Type B pancreatic cell (in vitro differentiated cells): ENCODE measurements around the gene AP2S1. TPM values are rescaled to one million over a fixed set of nuclear protein-coding genes. Genes with fewer than 3 reads are reported as not detected.
A peak's percentile ranks its signal among the peaks of the same experiment; 100 is the strongest.

Experiments
- DNase-seq: peaks from one replicate; pipeline ENCODE4 v3.0.0; 2021; ENCODE audit warnings: mixed read lengths; ENCODE audit not compliant: unreplicated experiment; ENCODE audit errors: extremely low spot score
- H3K27ac Mint-ChIP-seq: 2 replicates; pipeline ENCODE4 v1.8.0; 2021; ENCODE audit warnings: mild to moderate bottlenecking, mixed read lengths
- H3K27me3 Mint-ChIP-seq: 2 replicates; pipeline ENCODE4 v1.8.0; 2021; ENCODE audit warnings: mixed read lengths
- H3K36me3 Mint-ChIP-seq: 2 replicates; pipeline ENCODE4 v1.8.0; 2021; ENCODE audit warnings: mixed read lengths
- H3K4me1 Mint-ChIP-seq: one replicate; pipeline ENCODE4 v1.8.0; 2021; ENCODE audit warnings: mixed read lengths; ENCODE audit not compliant: unreplicated experiment
- H3K4me3 Mint-ChIP-seq: 2 replicates; pipeline ENCODE4 v1.8.0; 2021; ENCODE audit warnings: mild to moderate bottlenecking, mixed read lengths
- H3K9me3 Mint-ChIP-seq: 2 replicates; pipeline ENCODE4 v1.8.0; 2021; ENCODE audit warnings: mixed read lengths
- CTCF ChIP-seq: fragments of 200-600 bp; sonication (generic); conservative IDR thresholded peaks from 2 replicates; pipeline ENCODE4 v1.5.0; 2021; ENCODE audit warnings: antibody characterized with exemption, mild to moderate bottlenecking
- total RNA-seq: library from RNA; stranded (reverse); gene quantifications from 2 replicates; pipeline ENCODE4 v1.2.1, GENCODE V29; 2021; ENCODE audit warnings: low replicate concordance

The AP2S1 gene
- total RNA-seq, 1 donor from 2014 or later = 128 TPM

GRCh38 chr19:46841458-46842083, 9.1 kb downstream of the AP2S1 start:
- no peak for DNase-seq
- Mint-ChIP-seq H3K4me1 (no peaks in the 10 kb centered on the region), H3K36me3 (peaks cover 11% of the 10 kb centered on the region), H3K9me3 (no peaks in the 10 kb centered on the region), H3K27me3 (no peaks in the 10 kb centered on the region), H3K4me3 (no peak overlapping the region), H3K27ac (peak overlapping the region; percentile 63)
- TF ChIP-seq CTCF = no peak

GRCh38 chr19:46840498-46840942, 10.1 kb downstream of the AP2S1 start:
- Mint-ChIP-seq H3K4me3 (peak overlapping the region; percentile 60), H3K9me3 (no peaks in the 10 kb centered on the region), H3K27me3 (no peaks in the 10 kb centered on the region), H3K4me1 (no peaks in the 10 kb centered on the region), H3K27ac (peak overlapping the region; percentile 99), H3K36me3 (peaks cover 7% of the 10 kb centered on the region)
- TF ChIP-seq CTCF = peak; percentile 90
- no peak for DNase-seq

- Mint-ChIP-seq H3K36me3 (peaks cover 6% of the 10 kb centered on the region), H3K27ac (peak overlapping the region; percentile 99), H3K9me3 (no peaks in the 10 kb centered on the region), H3K4me3 (peak overlapping the region; percentile 60), H3K4me1 (no peaks in the 10 kb centered on the region), H3K27me3 (no peaks in the 10 kb centered on the region)
- TF ChIP-seq CTCF = no peak
- DNase-seq = no peak
These were observed 10.7 kb downstream of the AP2S1 start for GRCh38 chr19:46839752-46840497.

- DNase-seq = no peak
- Mint-ChIP-seq H3K4me3 (no peak overlapping the region), H3K27me3 (no peaks in the 10 kb centered on the region), H3K36me3 (peaks cover 3% of the 10 kb centered on the region), H3K9me3 (no peaks in the 10 kb centered on the region), H3K4me1 (no peaks in the 10 kb centered on the region), H3K27ac (peak overlapping the region; percentile 75)
- TF ChIP-seq CTCF = no peak
These were observed 12.5 kb downstream of the AP2S1 start for GRCh38 chr19:46838160-46838559.

GRCh38 chr19:46834984-46835383, 15.7 kb downstream of the AP2S1 start:
- no peak for DNase-seq
- Mint-ChIP-seq H3K36me3 (peaks cover 1% of the 10 kb centered on the region), H3K4me3 (no peak overlapping the region), H3K27ac (no peak overlapping the region), H3K4me1 (no peaks in the 10 kb centered on the region), H3K9me3 (no peaks in the 10 kb centered on the region), H3K27me3 (no peaks in the 10 kb centered on the region)
- no peak for TF ChIP-seq CTCF
